ENCODE data around the gene APPBP2.
"Not testable (repeated sequence)": the region's sequence is repeated elsewhere in the genome, so short reads cannot be mapped to it uniquely, and the experiment has no call there.

Gene APPBP2

DNA sequence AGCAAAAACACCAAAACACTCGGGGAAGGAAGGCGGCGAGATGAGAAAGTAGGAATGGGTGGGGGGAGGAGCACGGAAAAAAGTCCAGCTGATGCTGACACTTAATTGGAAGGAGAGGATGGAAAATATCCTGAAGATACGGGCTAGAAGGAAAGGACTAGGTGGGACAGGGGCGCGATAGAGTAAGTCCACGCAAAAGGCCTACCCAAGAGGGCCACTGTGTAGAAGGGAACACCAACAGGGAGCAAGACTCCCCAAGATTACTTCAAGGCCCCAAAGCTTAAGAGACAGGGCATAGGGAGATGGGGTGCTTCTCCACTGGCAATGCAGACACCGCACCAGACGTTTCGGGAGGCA lies 736 bp downstream of the APPBP2 start:
- DNase-seq (ENCODE audit: low spot score), result no peak
- CTCF ChIA-PET, result interaction anchor here (0.8 to 0.9 kb wide), 2 partner anchors 10 to 74 kb away, joined by 3 to 4 read pairs; partner anchors contain the start of gene PPM1D
- POLR2A ChIA-PET (ENCODE audit: low non-redundant PET), result no interaction called here

DNA sequence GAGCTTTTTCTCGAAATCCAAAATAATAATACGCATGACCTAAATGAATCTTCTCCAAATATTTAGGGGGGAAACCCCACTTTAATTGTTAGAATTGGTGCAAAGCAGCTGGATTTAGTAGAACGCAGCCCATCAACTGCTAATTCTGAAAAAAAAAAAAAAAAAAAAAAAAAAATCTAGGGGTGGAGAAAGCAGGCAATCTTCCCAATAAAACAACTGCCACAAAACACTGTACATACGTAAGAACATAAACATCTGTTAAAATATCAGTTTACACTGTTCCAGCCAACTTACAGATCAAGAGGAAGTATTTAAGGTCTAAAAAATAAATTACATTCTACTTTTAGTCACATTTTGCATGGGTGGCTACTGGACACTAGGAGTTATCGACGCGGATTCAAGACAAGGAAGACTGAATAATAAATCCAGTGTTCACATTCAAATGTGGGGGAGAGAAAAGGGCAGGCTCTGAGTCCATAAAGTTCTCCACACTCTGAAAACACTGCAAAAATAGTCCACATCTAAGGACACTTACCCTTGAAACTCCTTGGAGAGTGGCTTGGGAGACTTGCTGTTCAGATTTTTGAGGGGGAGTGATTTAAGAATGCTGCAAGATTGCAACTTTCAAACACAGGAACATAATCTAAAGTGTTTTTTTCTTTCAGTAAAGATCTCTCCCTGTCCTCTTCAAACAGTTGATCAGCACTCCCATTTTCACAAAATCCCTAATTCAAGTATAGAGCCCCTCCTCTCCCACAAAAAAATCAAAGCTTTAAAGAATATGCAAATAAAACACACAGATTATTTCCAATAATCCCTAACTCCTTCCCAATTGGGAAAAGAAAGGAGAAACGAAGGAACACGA lies 1.3 kb downstream of the APPBP2 start:
- CTCF ChIA-PET, result interaction anchor here (0.8 to 1.6 kb wide), 4 partner anchors 11 to 75 kb away, joined by 3 to 6 read pairs (median 4); partner anchors contain the start of gene PPM1D
- H3K27ac ChIP-seq, result peak overlapping the region; percentile 97
- POLR2A ChIA-PET (ENCODE audit: low non-redundant PET), result no interaction called here
- TF ChIP-seq, protein P1, sequence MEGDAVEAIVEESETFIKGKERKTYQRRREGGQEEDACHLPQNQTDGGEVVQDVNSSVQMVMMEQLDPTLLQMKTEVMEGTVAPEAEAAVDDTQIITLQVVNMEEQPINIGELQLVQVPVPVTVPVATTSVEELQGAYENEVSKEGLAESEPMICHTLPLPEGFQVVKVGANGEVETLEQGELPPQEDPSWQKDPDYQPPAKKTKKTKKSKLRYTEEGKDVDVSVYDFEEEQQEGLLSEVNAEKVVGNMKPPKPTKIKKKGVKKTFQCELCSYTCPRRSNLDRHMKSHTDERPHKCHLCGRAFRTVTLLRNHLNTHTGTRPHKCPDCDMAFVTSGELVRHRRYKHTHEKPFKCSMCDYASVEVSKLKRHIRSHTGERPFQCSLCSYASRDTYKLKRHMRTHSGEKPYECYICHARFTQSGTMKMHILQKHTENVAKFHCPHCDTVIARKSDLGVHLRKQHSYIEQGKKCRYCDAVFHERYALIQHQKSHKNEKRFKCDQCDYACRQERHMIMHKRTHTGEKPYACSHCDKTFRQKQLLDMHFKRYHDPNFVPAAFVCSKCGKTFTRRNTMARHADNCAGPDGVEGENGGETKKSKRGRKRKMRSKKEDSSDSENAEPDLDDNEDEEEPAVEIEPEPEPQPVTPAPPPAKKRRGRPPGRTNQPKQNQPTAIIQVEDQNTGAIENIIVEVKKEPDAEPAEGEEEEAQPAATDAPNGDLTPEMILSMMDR (conservative IDR thresholded peaks at IDR 0.05; ENCODE audit: low read depth), result no peak
- DNase-seq (ENCODE audit: low spot score), result no peak

More for the DNA sequence above, 736 bp downstream of the APPBP2 start:
- TF ChIP-seq, protein P1 (conservative IDR thresholded peaks at IDR 0.05; ENCODE audit: low read depth), result no peak
- peak overlapping the region; percentile 97 for H3K27ac ChIP-seq

DNA sequence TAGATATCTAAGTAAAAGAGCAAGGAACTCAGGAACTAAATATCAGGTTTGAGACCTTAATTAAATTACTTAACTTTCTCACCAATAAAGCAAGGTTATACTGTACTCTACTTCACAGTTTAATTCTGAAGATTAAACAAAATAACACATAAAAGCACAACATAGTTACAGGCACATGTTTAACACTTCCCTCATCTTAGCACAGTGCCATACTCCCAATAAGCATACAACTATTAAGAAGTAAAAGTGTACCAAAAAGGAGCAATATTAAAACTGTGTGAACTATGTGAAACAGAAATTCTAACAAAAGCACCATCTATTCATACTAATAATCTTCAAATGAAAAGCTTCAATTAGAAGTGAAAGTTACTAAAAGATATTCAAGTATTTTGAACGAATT lies 2.2 kb downstream of the APPBP2 start:
- CTCF ChIA-PET, result interaction anchor here (0.8 to 1.6 kb wide), 3 partner anchors 46 to 384 kb away, joined by 3 to 6 read pairs (median 4); no protein-coding TSS in a partner anchor
- no peak for DNase-seq (ENCODE audit: low spot score)
- H3K27ac ChIP-seq, result no peak overlapping the region
- TF ChIP-seq, protein P1 (conservative IDR thresholded peaks at IDR 0.05; ENCODE audit: low read depth), result no peak
- POLR2A ChIA-PET (ENCODE audit: low non-redundant PET), result no interaction called here

DNA sequence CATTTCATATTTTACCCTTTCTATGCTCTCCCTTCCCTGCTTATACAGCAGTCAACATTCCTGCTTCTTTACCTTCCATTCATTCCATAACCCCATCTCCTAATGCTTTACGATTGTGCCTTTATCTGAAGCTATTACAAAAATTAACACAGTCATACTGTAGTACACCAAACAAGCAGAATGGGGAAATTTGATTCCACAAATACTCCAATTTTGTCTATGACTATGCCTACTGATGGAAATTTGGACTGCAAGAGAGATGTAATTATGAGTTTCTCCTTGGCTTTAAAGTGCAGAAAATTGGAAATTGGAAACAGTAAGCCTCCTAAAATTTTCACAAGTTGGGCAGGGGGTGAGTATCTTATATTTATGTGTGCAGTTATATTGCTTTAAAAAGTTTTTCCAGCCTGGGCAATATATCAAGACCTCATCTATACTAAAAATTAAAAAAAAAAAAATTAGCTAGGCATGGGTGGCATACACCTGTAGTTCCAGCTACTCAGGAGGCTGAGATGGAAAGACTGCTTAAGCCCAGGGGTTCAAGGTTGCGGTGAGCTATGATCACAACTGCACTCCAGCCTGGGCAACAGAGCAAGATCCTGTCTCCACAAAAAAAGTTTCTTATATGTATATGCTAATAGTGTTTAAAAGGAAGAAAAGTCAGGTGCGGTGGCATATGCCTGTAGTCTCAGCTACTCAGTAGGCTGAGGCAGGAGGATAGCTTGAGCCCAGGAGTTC lies 3.0 kb downstream of the APPBP2 start:
- no peak overlapping the region for H3K27ac ChIP-seq
- DNase-seq (ENCODE audit: low spot score), result no peak
- CTCF ChIA-PET, result interaction anchor here (0.8 to 1.6 kb wide), 2 partner anchors 47 to 383 kb away, joined by 4 to 6 read pairs; no protein-coding TSS in a partner anchor
- TF ChIP-seq, protein P1 (conservative IDR thresholded peaks at IDR 0.05; ENCODE audit: low read depth), result no peak
- POLR2A ChIA-PET (ENCODE audit: low non-redundant PET), result no interaction called here

DNA sequence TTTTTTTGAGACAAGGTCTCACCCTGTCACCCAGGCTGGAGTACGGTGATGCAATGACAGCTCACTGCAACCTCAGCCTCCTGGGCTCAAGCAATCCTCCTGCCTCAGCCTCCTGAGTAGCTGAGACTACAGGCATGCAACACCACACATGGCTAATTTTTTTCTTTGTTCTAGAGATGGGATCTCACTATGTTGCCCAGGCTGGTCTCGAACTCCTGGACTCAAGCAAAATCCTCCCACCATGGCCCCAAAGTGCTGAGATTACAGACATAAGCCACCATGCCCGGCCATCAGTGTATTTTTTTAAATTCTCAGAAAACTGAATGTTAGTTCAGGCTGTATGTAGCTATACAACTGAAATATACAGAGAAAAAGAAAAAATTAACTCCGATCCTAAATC lies 6.2 kb downstream of the APPBP2 start:
- no peak for DNase-seq (ENCODE audit: low spot score)

DNA sequence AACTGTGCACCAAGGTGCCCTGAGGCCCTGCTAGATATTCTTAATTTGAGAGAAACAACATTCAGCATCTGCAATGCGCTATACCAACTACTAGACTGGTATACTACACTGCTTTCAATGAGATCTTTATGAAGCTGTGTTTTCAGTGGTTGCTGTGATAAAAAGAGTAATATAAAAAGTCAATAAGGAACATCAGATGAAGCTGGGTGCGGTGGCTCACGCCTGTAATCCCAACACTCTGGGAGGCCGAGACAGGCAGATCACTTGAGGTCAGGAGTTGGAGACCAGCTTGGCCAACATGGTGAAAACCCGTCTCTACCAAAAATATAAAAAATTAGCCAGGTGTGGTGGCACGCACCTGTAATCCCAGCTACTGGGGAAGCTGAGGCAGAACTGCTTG lies 10.4 kb downstream of the APPBP2 start:
- POLR2A ChIA-PET (ENCODE audit: low non-redundant PET); CTCF ChIA-PET; H3K27ac ChIP-seq; DNase-seq (ENCODE audit: low spot score): not testable (repeated sequence)

More for the DNA sequence above, 6.2 kb downstream of the APPBP2 start:
- ChIA-PET CTCF (no interaction called here), POLR2A (ENCODE audit: low non-redundant PET) (no interaction called here)
- H3K27ac ChIP-seq, result no peak overlapping the region
- TF ChIP-seq, protein P1 (conservative IDR thresholded peaks at IDR 0.05; ENCODE audit: low read depth), result no peak

DNA sequence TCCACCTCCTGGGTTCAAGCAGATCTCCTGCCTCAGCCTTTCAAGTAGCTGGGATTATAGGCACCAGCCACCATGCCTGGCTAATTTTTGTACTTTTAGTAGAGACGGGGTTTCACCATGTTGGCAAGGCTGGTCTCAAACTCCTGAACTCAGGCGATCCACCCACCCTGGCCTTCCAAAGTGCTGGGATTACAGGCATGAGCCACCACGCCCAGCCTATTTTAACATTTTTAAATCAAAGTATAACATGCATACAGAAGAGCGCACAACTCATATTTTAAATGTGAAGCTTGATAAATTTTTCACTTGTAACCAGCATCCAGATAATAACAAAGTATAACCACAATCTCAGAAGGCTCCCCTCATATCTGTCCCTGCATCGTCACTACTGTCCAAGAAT lies 10.8 kb downstream of the APPBP2 start:
- DNase-seq (ENCODE audit: low spot score); H3K27ac ChIP-seq; POLR2A ChIA-PET (ENCODE audit: low non-redundant PET): not testable (repeated sequence)
- CTCF ChIA-PET, result interaction anchor here (0.6 kb wide), 1 partner anchor 102 kb away, joined by 4 read pairs; no protein-coding TSS in a partner anchor

Measured in RWPE1 (cell line).